Measurements from ENCODE around the gene KLK2. TPM values are rescaled to one million over a fixed set of nuclear protein-coding genes. Genes with fewer than 3 reads are reported as not detected.
"Not testable (repeated sequence)": the region's sequence is repeated elsewhere in the genome, so short reads cannot be mapped to it uniquely, and the experiment has no call there.

Gene KLK2
- total RNA-seq, 4 donors from 2014 or later, result not detected

GRCh38 chr19:50890422-50891252, 17.4 kb downstream of the KLK2 start:
- WGBS, 2 donors, result 28 to 59% methylated on average over 5 of the region's 5 CpGs
- no peak for DNase-seq (ENCODE audit: low spot score in 2 of 2)
- TF ChIP-seq POLR2A (IDR thresholded peaks at IDR 0.05), result no peak
- TF ChIP-seq EP300 (IDR thresholded peaks at IDR 0.05), result no peak
- no peak for TF ChIP-seq CTCF (IDR thresholded peaks at IDR 0.05)
- Histone ChIP-seq H3K27me3 (no peaks in the 10 kb centered on the region), H3K9me3 (peaks cover 0 to 4% (median 0%) of the 10 kb centered on the region in 4 donors), H3K4me1 (no peaks in the 10 kb centered on the region), H3K4me3 (no peak overlapping the region), H3K36me3 (no peaks in the 10 kb centered on the region), H3K27ac (no peak overlapping the region)

GRCh38 chr19:50891253-50891625, 18.0 kb downstream of the KLK2 start:
- Histone ChIP-seq H3K27me3 (no peaks in the 10 kb centered on the region), H3K4me1 (no peaks in the 10 kb centered on the region), H3K27ac (no peak overlapping the region), H3K9me3 (peaks cover 0 to 4% (median 0%) of the 10 kb centered on the region in 4 donors), H3K36me3 (no peaks in the 10 kb centered on the region), H3K4me3 (no peak overlapping the region)
- DNase-seq (ENCODE audit: low spot score in 2 of 2), result no peak
- 81 to 85% methylated on average over 5 of the region's 5 CpGs for WGBS, 2 donors
- TF ChIP-seq EP300 (IDR thresholded peaks at IDR 0.05) (no peak), POLR2A (IDR thresholded peaks at IDR 0.05) (no peak), CTCF (IDR thresholded peaks at IDR 0.05) (no peak)

GRCh38 chr19:50893047-50893736, 20.0 kb downstream of the KLK2 start:
- Histone ChIP-seq H3K27me3 (no peaks in the 10 kb centered on the region), H3K27ac (no peak overlapping the region), H3K4me1 (no peaks in the 10 kb centered on the region), H3K9me3 (peaks cover 0 to under 1% (median 0%) of the 10 kb centered on the region in 4 donors), H3K36me3 (no peaks in the 10 kb centered on the region), H3K4me3 (no peak overlapping the region)
- TF ChIP-seq POLR2A (IDR thresholded peaks at IDR 0.05) (no peak), CTCF (IDR thresholded peaks at IDR 0.05) (no peak), EP300 (IDR thresholded peaks at IDR 0.05) (no peak)
- DNase-seq (ENCODE audit: low spot score in 2 of 2), result no peak
- 89 to 90% methylated on average over 18 of the region's 18 CpGs for WGBS, 2 donors

- H3K36me3 ChIP-seq, result no peaks in the 10 kb centered on the region
- 62 to 63% methylated on average over 10 of the region's 10 CpGs for WGBS, 2 donors
- no peak overlapping the region for H3K4me3 ChIP-seq
- no peak for TF ChIP-seq EP300 (IDR thresholded peaks at IDR 0.05)
- no peak for TF ChIP-seq POLR2A (IDR thresholded peaks at IDR 0.05)
- no peak for DNase-seq (ENCODE audit: low spot score in 2 of 2)
- no peaks in the 10 kb centered on the region for H3K4me1 ChIP-seq
- no peaks in the 10 kb centered on the region for H3K27me3 ChIP-seq
- H3K27ac ChIP-seq, result no peak overlapping the region
- no peaks in the 10 kb centered on the region for H3K9me3 ChIP-seq
These were observed 21.5 kb downstream of the KLK2 start for GRCh38 chr19:50894478-50895356.

GRCh38 chr19:50896089-50896590, 22.9 kb downstream of the KLK2 start:
- WGBS, 2 donors, result 84 to 89% methylated on average over 9 of the region's 9 CpGs
- H3K9me3 ChIP-seq; H3K27ac ChIP-seq; H3K36me3 ChIP-seq; H3K4me3 ChIP-seq; H3K27me3 ChIP-seq; DNase-seq (ENCODE audit: low spot score in 2 of 2); H3K4me1 ChIP-seq: not testable (repeated sequence)

Measured in tibial nerve (tissue), 4 donors.